B cell (primary cell): ENCODE data around the gene GPNMB. TPM values are rescaled to one million over a fixed set of nuclear protein-coding genes. Genes with fewer than 3 reads are reported as not detected.
"Not testable (repeated sequence)": the region's sequence is repeated elsewhere in the genome, so short reads cannot be mapped to it uniquely, and the experiment has no call there.

ENCODE experiments used
- ATAC-seq: fragments of 200-7000 bp; cut with Tn5 transposase; one replicate; pipeline ENCODE4 v1.10.0; 2021; ENCODE audit warnings: low read depth, mild to moderate bottlenecking, moderate number of reproducible peaks, moderate library complexity
- CTCF ChIA-PET: fragments of 350-600 bp; sonication (Branson Sonifier 250); formaldehyde crosslinking; loops from one replicate; lab custom pipeline; 2021; ENCODE audit warnings: antibody characterized with exemption, inconsistent platforms; lab: Charles Lee
- POLR2A ChIA-PET: fragments of 350-600 bp; sonication (Branson Sonifier 250); formaldehyde crosslinking; loops from one replicate; lab custom pipeline; 2021; ENCODE audit warnings: antibody characterized with exemption; lab: Charles Lee
- DNase-seq: peaks from one replicate; pipeline ENCODE4 v3.0.0; 2013
- H2AFZ ChIP-seq: 2 replicates; pipeline ENCODE4 v1.6.1; 2012; ENCODE audit warnings: mild to moderate bottlenecking, low read depth, low read length; ENCODE audit not compliant: insufficient read depth, poor library complexity, severe bottlenecking
- H3K27ac ChIP-seq, 2 donors: 1 replicate in 1 of 2; 2 replicates in 1 of 2; pipeline ENCODE4 v1.5.1; 2012 to 2013; ENCODE audit warnings: low read length in 2 of 2, mild to moderate bottlenecking in 2 of 2, moderate library complexity in 1 of 2
- H3K27me3 ChIP-seq, 4 experiments: fragments of 200-600 bp in 1 of 4; sonication (generic) in 1 of 4; replicated peaks in 1 of 4; 1 replicate in 2 of 4; 2 replicates in 2 of 4; pipeline versions ENCODE4 v1.6.1 to v1.7.0; 2013 to 2016; ENCODE audit warnings: low read length in 3 of 4, mild to moderate bottlenecking in 2 of 4, mixed read lengths in 1 of 4, moderate library complexity in 1 of 4; ENCODE audit not compliant: insufficient read depth in 4 of 4, control insufficient read depth in 3 of 4; ENCODE audit errors: control extremely low read depth in 1 of 4
- H3K36me3 ChIP-seq, 2 experiments: replicated peaks in 1 of 2; 1 replicate in 1 of 2; 2 replicates in 1 of 2; pipeline versions ENCODE4 v1.6.1 to v1.7.1; 2013; ENCODE audit warnings: low read length in 1 of 2; ENCODE audit not compliant: insufficient read depth in 2 of 2, control insufficient read depth in 1 of 2; ENCODE audit errors: control extremely low read depth in 1 of 2, extremely low read depth in 1 of 2
- H3K4me1 ChIP-seq, 2 donors: fragments of 200-600 bp in 1 of 2; sonication (generic) in 1 of 2; 1 replicate in 1 of 2; 2 replicates in 1 of 2; pipeline versions ENCODE4 v1.5.1 to v1.6.1; 2013 to 2017; ENCODE audit warnings: low read length in 2 of 2; ENCODE audit not compliant: control insufficient read depth in 2 of 2, insufficient read depth in 2 of 2
- H3K4me2 ChIP-seq: replicated peaks from 2 replicates; pipeline ENCODE3; 2012; ENCODE audit warnings: mild to moderate bottlenecking, low read depth, low read length; ENCODE audit not compliant: poor library complexity, severe bottlenecking
- H3K4me3 ChIP-seq, 5 experiments: fragments of 200-600 bp in 1 of 5; sonication (generic) in 1 of 5; 1 replicate in 3 of 5; 2 replicates in 2 of 5; pipeline versions ENCODE4 v1.5.1 to v1.7.0; 2011 to 2016; ENCODE audit warnings: low read length in 4 of 5, mild to moderate bottlenecking in 4 of 5, low read depth in 2 of 5, control low read depth in 1 of 5, moderate library complexity in 1 of 5; ENCODE audit not compliant: insufficient read depth in 1 of 5; ENCODE audit errors: control extremely low read depth in 1 of 5, extremely low read depth in 1 of 5
- H3K79me2 ChIP-seq: fragments of 200-600 bp; sonication (generic); one replicate; pipeline ENCODE4 v1.6.0; 2016; ENCODE audit warnings: low read length; ENCODE audit not compliant: control insufficient read depth, insufficient read depth
- H3K9ac ChIP-seq: fragments of 200-600 bp; sonication (generic); 2 replicates; pipeline ENCODE4 v1.6.1; 2017; ENCODE audit warnings: mild to moderate bottlenecking, low read length, moderate library complexity
- H3K9me3 ChIP-seq, 3 donors: one replicate each; pipeline versions ENCODE4 v1.6.1 to v1.7.1; 2013; ENCODE audit warnings: low read length in 2 of 3; ENCODE audit not compliant: control insufficient read depth in 2 of 3, insufficient read depth in 1 of 3; ENCODE audit errors: control extremely low read depth in 1 of 3
- H4K20me1 ChIP-seq: 2 replicates; pipeline ENCODE4 v1.6.0; 2012; ENCODE audit warnings: mild to moderate bottlenecking, low read length; ENCODE audit not compliant: insufficient read depth, control insufficient read depth, poor library complexity, severe bottlenecking
- H3K27ac Mint-ChIP-seq: one replicate; pipeline ENCODE4 v1.8.0; 2021; ENCODE audit warnings: mixed read lengths
- H3K27me3 Mint-ChIP-seq: one replicate; pipeline ENCODE4 v1.8.0; 2021; ENCODE audit warnings: mixed read lengths
- H3K4me1 Mint-ChIP-seq: one replicate; pipeline ENCODE4 v1.8.0; 2021; ENCODE audit warnings: mixed read lengths
- H3K4me3 Mint-ChIP-seq: one replicate; pipeline ENCODE4 v1.8.0; 2021; ENCODE audit warnings: mixed read lengths
- H3K9me3 Mint-ChIP-seq: one replicate; pipeline ENCODE4 v1.8.0; 2022; ENCODE audit warnings: mixed read lengths; ENCODE audit not compliant: insufficient read depth
- EZH2 ChIP-seq: IDR thresholded peaks from 2 replicates; pipeline ENCODE4 v1.6.1; 2012; ENCODE audit warnings: borderline replicate concordance, low read depth, mild to moderate bottlenecking, moderate library complexity, low read length; ENCODE audit not compliant: insufficient read depth, poor library complexity, severe bottlenecking
- WGBS: methylation state at CpG from one replicate; pipeline ENCODE4 v1.1.5; 2013; ENCODE audit warnings: missing lambda C conversion rate; ENCODE audit not compliant: insufficient coverage; 5-methylcytosine and 5-hydroxymethylcytosine counted together
- intact Hi-C: fragments of 100-400 bp; cut with micrococcal nuclease; formaldehyde crosslinking; loops from one replicate; pipeline ENCODE4 v1.10.0; 2022
- polyA minus RNA-seq: library from RNA; depleted of rRNA, polyadenylated mRNA; stranded (reverse); fragments of >200 nt; gene quantifications from 2 replicates; pipeline ENCODE4 v1.2.3, GENCODE V29; 2012
- polyA plus RNA-seq: library from polyadenylated mRNA; depleted of rRNA; stranded (reverse); fragments of >200 nt; gene quantifications from 2 replicates; pipeline ENCODE4 v1.2.3, GENCODE V29; 2012
- total RNA-seq, 2 donors: library from RNA; stranded (reverse); fragments of 120-200 nt in 1 of 2; gene quantifications; 1 replicate in 1 of 2; 2 replicates in 1 of 2; pipeline versions ENCODE4 v1.2.3 to v1.2.4, GENCODE V29; 2013 to 2022
- TF ChIP-seq, protein P1 (sequence below): fragments of 200-600 bp; IDR thresholded peaks from one replicate; pipeline ENCODE4 v1.8.0; 2022; ENCODE audit warnings: antibody characterized with exemption, mild to moderate bottlenecking

Gene GPNMB
- 1.9 and 2.6 TPM in 2 replicates for total RNA-seq
- total RNA-seq (2013) = 0.75 TPM
- polyA plus RNA-seq = 0.14 TPM in 1 of 2 replicates, not detected in the other
- polyA minus RNA-seq = 0.29 TPM in 1 of 2 replicates, not detected in the other

GRCh38 chr7:23246555-23246954, at the start of gene GPNMB:
TSS of gene GPNMB (plus strand) at chr7:23246775. CDS start at chr7:23246858, 83 bp downstream.
- no peak within 1 kb of the TSS for H3K27ac ChIP-seq
- H3K4me2 ChIP-seq = peak within 1 kb of the TSS; percentile 73
- WGBS = 94% methylated on average over 6 of the region's 7 CpGs
- no peaks in the 10 kb centered on the region for H3K36me3 ChIP-seq
- H3K9me3 Mint-ChIP-seq = no peaks in the 10 kb centered on the region
- no peaks in the 10 kb centered on the region for H4K20me1 ChIP-seq
- peak within 1 kb of the TSS; percentile 63 for H2AFZ ChIP-seq
- peaks cover 12% of the 10 kb centered on the region in 2 donors for H3K4me1 ChIP-seq
- H3K27ac Mint-ChIP-seq = no peak within 1 kb of the TSS
- peaks cover 0 to 6% (median 6%) of the 10 kb centered on the region in 3 donors for H3K9me3 ChIP-seq
- H3K4me1 Mint-ChIP-seq = peaks cover 8% of the 10 kb centered on the region
- ChIA-PET CTCF (interaction anchor here (0.9 kb wide), 1 partner anchor 24 kb away, joined by 3 read pairs; no protein-coding TSS in a partner anchor), POLR2A (interaction anchor here (0.6 kb wide), 1 partner anchor 43 kb away, joined by 6 read pairs; no protein-coding TSS in a partner anchor)
- ATAC-seq (no peak), DNase-seq (no peak)
- peak within 1 kb of the TSS in 3 of 5 experiments; percentile 20 to 41 (median 33) for H3K4me3 ChIP-seq
- H3K4me3 Mint-ChIP-seq = peak within 1 kb of the TSS; percentile 63
- H3K27me3 ChIP-seq = peaks cover 0 to 45% (median 22%) of the 10 kb centered on the region in 4 experiments
- intact Hi-C loops = no loop called here
- peak within 1 kb of the TSS; percentile 45 for H3K9ac ChIP-seq
- peaks cover 66% of the 10 kb centered on the region for H3K27me3 Mint-ChIP-seq
- TF ChIP-seq, protein P1, sequence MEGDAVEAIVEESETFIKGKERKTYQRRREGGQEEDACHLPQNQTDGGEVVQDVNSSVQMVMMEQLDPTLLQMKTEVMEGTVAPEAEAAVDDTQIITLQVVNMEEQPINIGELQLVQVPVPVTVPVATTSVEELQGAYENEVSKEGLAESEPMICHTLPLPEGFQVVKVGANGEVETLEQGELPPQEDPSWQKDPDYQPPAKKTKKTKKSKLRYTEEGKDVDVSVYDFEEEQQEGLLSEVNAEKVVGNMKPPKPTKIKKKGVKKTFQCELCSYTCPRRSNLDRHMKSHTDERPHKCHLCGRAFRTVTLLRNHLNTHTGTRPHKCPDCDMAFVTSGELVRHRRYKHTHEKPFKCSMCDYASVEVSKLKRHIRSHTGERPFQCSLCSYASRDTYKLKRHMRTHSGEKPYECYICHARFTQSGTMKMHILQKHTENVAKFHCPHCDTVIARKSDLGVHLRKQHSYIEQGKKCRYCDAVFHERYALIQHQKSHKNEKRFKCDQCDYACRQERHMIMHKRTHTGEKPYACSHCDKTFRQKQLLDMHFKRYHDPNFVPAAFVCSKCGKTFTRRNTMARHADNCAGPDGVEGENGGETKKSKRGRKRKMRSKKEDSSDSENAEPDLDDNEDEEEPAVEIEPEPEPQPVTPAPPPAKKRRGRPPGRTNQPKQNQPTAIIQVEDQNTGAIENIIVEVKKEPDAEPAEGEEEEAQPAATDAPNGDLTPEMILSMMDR = no peak
- TF ChIP-seq EZH2 = no peak
- H3K79me2 ChIP-seq = no peaks in the 10 kb centered on the region

DNA sequence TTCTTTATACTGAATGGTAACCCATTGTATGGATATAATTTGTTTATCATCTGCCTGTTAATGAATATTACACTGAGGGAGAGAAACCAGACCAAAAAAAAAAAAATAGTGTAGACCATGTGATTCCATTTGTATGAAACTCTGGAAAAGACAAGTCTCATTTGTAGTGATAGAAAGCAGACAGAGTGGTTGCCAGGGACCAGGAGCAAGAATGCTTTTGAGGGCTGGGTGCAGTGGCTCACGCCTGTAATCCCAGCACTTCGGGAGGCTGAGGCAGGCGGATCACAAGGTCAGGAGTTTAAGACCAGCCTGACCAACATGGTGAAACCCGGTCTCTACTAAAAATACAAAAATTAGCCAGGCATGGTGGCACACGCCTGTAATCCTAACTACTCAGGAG, 48.8 kb upstream of the GPNMB start:
- WGBS = no CpG with 5 or more reads among the region's 5 CpGs
- POLR2A ChIA-PET, H3K4me1 ChIP-seq, H3K9me3 ChIP-seq, H3K4me2 ChIP-seq, DNase-seq, H3K79me2 ChIP-seq, H3K27ac Mint-ChIP-seq, H4K20me1 ChIP-seq, intact Hi-C loops, H3K9me3 Mint-ChIP-seq, H3K4me3 ChIP-seq, H3K9ac ChIP-seq, CTCF ChIA-PET, H3K4me1 Mint-ChIP-seq, ATAC-seq, H3K27me3 Mint-ChIP-seq, H3K27ac ChIP-seq, H2AFZ ChIP-seq, H3K4me3 Mint-ChIP-seq, H3K27me3 ChIP-seq: not testable (repeated sequence)
- peaks cover 12 to 47% of the 10 kb centered on the region in 2 experiments for H3K36me3 ChIP-seq
